ENCODE data around the gene ARL11. TPM values are rescaled to one million over a fixed set of nuclear protein-coding genes. Genes with fewer than 3 reads are reported as not detected.
A peak's percentile ranks its signal among the peaks of the same experiment; 100 is the strongest.
"Not testable (repeated sequence)": the region's sequence is repeated elsewhere in the genome, so short reads cannot be mapped to it uniquely, and the experiment has no call there.

The ARL11 gene
- polyA plus RNA-seq, 3 donors: 0.30 to 0.41 (median 0.30) TPM

GRCh38 chr13:49610176-49610575 is 18.1 kb upstream of the ARL11 start:
- no peak for DNase-seq

- not testable (repeated sequence) for DNase-seq
These were observed 16.3 kb upstream of the ARL11 start for GRCh38 chr13:49612042-49612441.

GRCh38 chr13:49615836-49616675 is 12.3 kb upstream of the ARL11 start:
- no peak for DNase-seq

GRCh38 chr13:49616676-49617065 is 11.6 kb upstream of the ARL11 start:
- no peak for DNase-seq

GRCh38 chr13:49620170-49620621 is 8.1 kb upstream of the ARL11 start:
- no peak for DNase-seq

- DNase-seq: no peak
These were observed 5.9 kb upstream of the ARL11 start for GRCh38 chr13:49622174-49622946.

- DNase-seq: no peak
These were observed 4.1 kb upstream of the ARL11 start for GRCh38 chr13:49624229-49624628.

- no peak for DNase-seq
These were observed 2.8 kb upstream of the ARL11 start for GRCh38 chr13:49625392-49626079.

- no peak for DNase-seq
These were observed 1.1 kb downstream of the ARL11 start for GRCh38 chr13:49629196-49629938.

- no peak for DNase-seq
These were observed 1.6 kb downstream of the ARL11 start for GRCh38 chr13:49629947-49630346.

- no peak for DNase-seq
These were observed 2.3 kb downstream of the ARL11 start for GRCh38 chr13:49630580-49630979.

- DNase-seq: no peak
These were observed 3.8 kb downstream of the ARL11 start for GRCh38 chr13:49632156-49632555.

GRCh38 chr13:49633710-49634109 is 5.4 kb downstream of the ARL11 start:
- DNase-seq: no peak

- DNase-seq: peak; percentile 49
These were observed 7.5 kb downstream of the ARL11 start for GRCh38 chr13:49635599-49636433.

- DNase-seq: no peak
These were observed 8.4 kb downstream of the ARL11 start for GRCh38 chr13:49636705-49637104.

GRCh38 chr13:49638030-49638743 is 9.9 kb downstream of the ARL11 start:
- no peak for DNase-seq

- no peak for DNase-seq
These were observed 10.4 kb downstream of the ARL11 start for GRCh38 chr13:49638744-49639072.

- DNase-seq: no peak
These were observed 13.5 kb downstream of the ARL11 start for GRCh38 chr13:49641801-49642291.

- no peak for DNase-seq
These were observed 14.8 kb downstream of the ARL11 start for GRCh38 chr13:49643035-49643646.

GRCh38 chr13:49645451-49645850 is 17.1 kb downstream of the ARL11 start:
- DNase-seq: no peak

All from renal pelvis (tissue), 4 donors.